DND-41 (cell line): Measurements from ENCODE around the gene SENP2.

Experiments used
- ATAC-seq: fragments of 200-7000 bp; cut with Tn5 transposase; 3 replicates; pipeline ENCODE4 v1.9.1; 2021; ENCODE audit warnings: low read depth; ENCODE audit not compliant: insufficient read depth
- DNase-seq: peaks from one replicate; pipeline ENCODE4 v3.0.0-alpha.2; 2020
- H2AFZ ChIP-seq: 2 replicates; pipeline ENCODE4 v1.6.0; 2012; ENCODE audit warnings: low read depth, low read length
- H3K27ac ChIP-seq: 2 replicates; pipeline ENCODE4 v1.5.1; 2012; ENCODE audit warnings: low read length, inconsistent platforms
- H3K27me3 ChIP-seq: fragments of 200-600 bp; sonication (generic); 2 replicates; pipeline ENCODE4 v1.6.0; 2012; ENCODE audit warnings: low read length, mild to moderate bottlenecking, inconsistent platforms; ENCODE audit not compliant: insufficient read depth, poor library complexity
- H3K36me3 ChIP-seq: 2 replicates; pipeline ENCODE4 v1.5.1; 2012; ENCODE audit warnings: low read length, inconsistent platforms; ENCODE audit not compliant: insufficient read depth
- H3K4me1 ChIP-seq: 2 replicates; pipeline ENCODE4 v1.5.1; 2012; ENCODE audit warnings: mild to moderate bottlenecking, low read length; ENCODE audit not compliant: insufficient read depth
- H3K4me2 ChIP-seq: 2 replicates; pipeline ENCODE4 v1.6.0; 2012; ENCODE audit warnings: mild to moderate bottlenecking, moderate library complexity, low read length, inconsistent platforms; ENCODE audit not compliant: insufficient read depth
- H3K4me3 ChIP-seq, 2 experiments: fragments of 200-600 bp in 1 of 2; shearing (Covaris generic) in 1 of 2; 2 replicates each; pipeline ENCODE4 v1.5.1; 2012 to 2016; ENCODE audit warnings: inconsistent platforms in 2 of 2, low read length in 2 of 2, mild to moderate bottlenecking in 2 of 2, low read depth in 1 of 2, moderate library complexity in 1 of 2
- H3K79me2 ChIP-seq: 2 replicates; pipeline ENCODE4 v1.6.0; 2012; ENCODE audit warnings: low read length, inconsistent platforms; ENCODE audit not compliant: insufficient read depth
- H3K9ac ChIP-seq: 2 replicates; pipeline ENCODE4 v1.6.0; 2012; ENCODE audit warnings: low read depth, mild to moderate bottlenecking, inconsistent platforms, low read length, moderate library complexity
- H3K9me3 ChIP-seq: 2 replicates; pipeline ENCODE4 v1.5.1; 2012; ENCODE audit warnings: low read length, moderate library complexity, mild to moderate bottlenecking, inconsistent platforms; ENCODE audit not compliant: insufficient read depth, severe bottlenecking
- H4K20me1 ChIP-seq: 2 replicates; pipeline ENCODE4 v1.6.0; 2012; ENCODE audit warnings: low read length; ENCODE audit not compliant: insufficient read depth
- EZH2 ChIP-seq: IDR thresholded peaks from 3 replicates; pipeline ENCODE4 v1.6.1; 2012; ENCODE audit warnings: borderline replicate concordance, low read depth, mild to moderate bottlenecking, moderate library complexity, low read length, inconsistent platforms; ENCODE audit not compliant: severe bottlenecking
- TF ChIP-seq, protein P1 (sequence below): IDR thresholded peaks from 2 replicates; pipeline ENCODE4 v1.5.1; 2012; ENCODE audit warnings: borderline replicate concordance, low read length, moderate library complexity, mild to moderate bottlenecking; ENCODE audit not compliant: poor library complexity, severe bottlenecking; ENCODE audit errors: extremely low read depth

SENP2 gene

DNA sequence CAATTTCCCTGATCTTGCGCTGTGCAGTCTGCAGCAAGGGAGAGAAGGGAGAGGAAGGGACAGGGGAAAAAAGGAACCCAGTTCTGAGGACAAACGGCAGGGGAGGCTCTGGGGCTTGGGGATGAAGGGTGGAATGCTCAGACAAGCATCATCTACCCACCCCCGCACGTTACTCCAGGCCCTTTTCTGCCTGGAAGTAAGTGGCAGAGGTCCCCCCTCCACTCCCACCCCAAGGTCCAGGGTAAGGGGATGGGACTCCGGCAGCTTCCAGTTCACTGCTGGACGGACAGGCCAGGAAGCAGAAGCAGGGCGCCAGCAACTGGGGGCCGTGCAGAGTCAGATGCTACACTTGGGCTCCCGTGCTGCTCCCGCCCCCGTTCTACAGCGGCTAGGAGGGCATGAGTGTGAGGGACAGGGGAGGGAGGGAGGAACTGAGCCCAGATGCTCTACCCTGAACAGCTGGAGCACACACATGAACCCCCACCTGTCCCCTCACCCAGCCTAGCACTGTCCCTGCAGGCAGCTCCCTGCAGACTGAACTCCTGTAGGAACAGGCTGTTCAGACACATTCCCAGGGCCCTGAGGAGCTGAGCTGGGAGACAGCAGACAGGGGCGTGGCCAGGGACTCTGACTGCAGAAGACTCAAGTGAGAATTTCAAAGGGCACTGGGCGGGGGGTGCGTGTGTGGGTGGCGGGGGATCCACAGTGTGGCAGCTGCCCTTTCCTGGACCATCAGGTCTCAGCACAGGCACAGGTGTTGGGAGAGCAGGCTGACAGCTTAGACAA, 59.7 kb downstream of the SENP2 start:
- Histone ChIP-seq H3K27me3 (no peaks in the 10 kb centered on the region), H2AFZ (no peak overlapping the region), H3K4me1 (no peaks in the 10 kb centered on the region), H3K9me3 (no peaks in the 10 kb centered on the region), H3K4me3 (no peak overlapping the region), H3K36me3 (no peaks in the 10 kb centered on the region), H3K4me2 (no peak overlapping the region), H4K20me1 (no peaks in the 10 kb centered on the region), H3K79me2 (no peaks in the 10 kb centered on the region), H3K27ac (no peak overlapping the region), H3K9ac (no peak overlapping the region)
- no peak for TF ChIP-seq EZH2
- TF ChIP-seq, protein P1, sequence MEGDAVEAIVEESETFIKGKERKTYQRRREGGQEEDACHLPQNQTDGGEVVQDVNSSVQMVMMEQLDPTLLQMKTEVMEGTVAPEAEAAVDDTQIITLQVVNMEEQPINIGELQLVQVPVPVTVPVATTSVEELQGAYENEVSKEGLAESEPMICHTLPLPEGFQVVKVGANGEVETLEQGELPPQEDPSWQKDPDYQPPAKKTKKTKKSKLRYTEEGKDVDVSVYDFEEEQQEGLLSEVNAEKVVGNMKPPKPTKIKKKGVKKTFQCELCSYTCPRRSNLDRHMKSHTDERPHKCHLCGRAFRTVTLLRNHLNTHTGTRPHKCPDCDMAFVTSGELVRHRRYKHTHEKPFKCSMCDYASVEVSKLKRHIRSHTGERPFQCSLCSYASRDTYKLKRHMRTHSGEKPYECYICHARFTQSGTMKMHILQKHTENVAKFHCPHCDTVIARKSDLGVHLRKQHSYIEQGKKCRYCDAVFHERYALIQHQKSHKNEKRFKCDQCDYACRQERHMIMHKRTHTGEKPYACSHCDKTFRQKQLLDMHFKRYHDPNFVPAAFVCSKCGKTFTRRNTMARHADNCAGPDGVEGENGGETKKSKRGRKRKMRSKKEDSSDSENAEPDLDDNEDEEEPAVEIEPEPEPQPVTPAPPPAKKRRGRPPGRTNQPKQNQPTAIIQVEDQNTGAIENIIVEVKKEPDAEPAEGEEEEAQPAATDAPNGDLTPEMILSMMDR: no peak
- DNase-seq (no peak), ATAC-seq (no peak; the same call in 2 of the 3 replicates)

DNA sequence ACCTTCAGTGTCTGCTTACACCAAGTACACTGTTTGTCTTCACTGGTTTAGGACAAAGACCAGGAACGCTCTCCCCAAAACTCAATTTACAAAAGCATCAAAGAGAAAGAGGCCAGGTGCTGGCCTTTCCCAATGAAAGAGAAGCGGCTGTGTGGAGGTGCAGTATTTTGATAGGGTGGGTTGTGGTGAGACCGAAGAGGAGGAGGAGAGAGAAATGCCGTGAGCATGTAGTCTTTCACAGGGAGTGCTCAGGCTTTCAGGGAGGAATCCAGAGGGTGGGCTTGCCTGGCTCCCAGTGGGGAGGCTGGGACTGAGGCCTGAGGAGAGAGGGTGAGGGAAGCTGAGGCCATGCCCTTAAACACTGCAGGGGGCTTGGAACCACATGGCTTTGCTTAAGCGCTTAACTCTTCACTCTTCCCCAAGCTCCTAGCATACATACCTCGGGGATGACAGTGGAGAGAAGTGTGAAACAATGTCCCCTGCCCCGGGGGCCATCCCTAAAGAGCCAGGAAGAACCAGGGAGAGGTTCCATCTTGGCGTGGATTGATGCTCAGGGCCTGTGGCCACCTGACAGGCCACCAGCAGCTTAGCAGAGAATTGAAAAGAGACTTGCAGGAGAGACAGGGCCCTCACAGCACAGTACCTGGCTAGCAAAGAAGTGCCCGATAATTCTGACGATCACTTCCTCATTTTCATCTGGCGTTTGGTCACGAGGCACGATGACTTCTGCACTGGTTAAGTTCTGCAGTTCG, 60.5 kb downstream of the SENP2 start:
- Histone ChIP-seq H3K79me2 (no peaks in the 10 kb centered on the region), H3K36me3 (no peaks in the 10 kb centered on the region), H3K27ac (no peak overlapping the region), H4K20me1 (no peaks in the 10 kb centered on the region), H3K4me3 (no peak overlapping the region), H3K9me3 (no peaks in the 10 kb centered on the region), H2AFZ (no peak overlapping the region), H3K9ac (no peak overlapping the region), H3K4me2 (no peak overlapping the region), H3K4me1 (no peaks in the 10 kb centered on the region), H3K27me3 (no peaks in the 10 kb centered on the region)
- TF ChIP-seq, protein P1: no peak
- DNase-seq (no peak), ATAC-seq (no peak)

DNA sequence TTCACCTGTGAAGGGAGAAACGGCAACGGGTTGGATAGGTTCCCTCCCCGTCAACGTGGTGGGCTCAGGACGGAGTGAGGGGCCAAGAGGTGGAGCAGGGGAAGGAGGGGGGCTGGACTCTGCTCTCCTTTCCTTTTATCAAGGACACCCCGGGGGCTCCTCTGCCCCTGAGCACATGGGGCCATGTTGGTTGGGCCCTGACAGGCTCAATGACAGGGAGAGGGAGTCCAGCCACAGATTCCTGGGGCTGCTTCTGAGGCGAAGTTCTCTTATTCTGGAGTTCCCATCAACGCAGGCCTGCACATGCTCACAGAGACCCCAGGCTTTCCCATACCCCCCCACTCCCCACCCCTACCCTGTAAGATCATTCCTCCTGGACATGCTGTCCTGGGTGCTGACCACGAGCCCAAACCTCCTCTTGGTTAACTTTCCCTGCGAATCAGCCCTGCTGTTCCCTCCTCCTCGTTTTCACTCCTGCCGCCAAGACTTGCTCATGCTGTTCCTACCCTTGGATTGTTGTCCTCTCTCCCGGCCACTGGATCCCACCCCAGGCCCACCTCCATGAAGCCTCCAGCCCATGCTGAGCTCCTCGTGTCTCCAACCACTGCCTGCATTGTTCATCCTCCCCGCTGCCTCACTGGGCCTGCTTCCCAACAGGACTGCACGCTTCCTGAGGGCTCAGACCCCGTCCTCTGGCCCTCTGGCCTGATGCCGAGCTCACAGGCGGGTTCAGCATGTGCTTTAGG, 61.2 kb downstream of the SENP2 start:
- no peak overlapping the region for H3K27ac ChIP-seq
- no peaks in the 10 kb centered on the region for H3K79me2 ChIP-seq
- no peaks in the 10 kb centered on the region for H4K20me1 ChIP-seq
- H3K4me1 ChIP-seq: no peaks in the 10 kb centered on the region
- H3K36me3 ChIP-seq: no peaks in the 10 kb centered on the region
- no peak overlapping the region for H3K9ac ChIP-seq
- no peak overlapping the region for H2AFZ ChIP-seq
- no peaks in the 10 kb centered on the region for H3K9me3 ChIP-seq
- H3K4me2 ChIP-seq: no peak overlapping the region
- DNase-seq (no peak), ATAC-seq (no peak)
- TF ChIP-seq EZH2: no peak
- TF ChIP-seq, protein P1: no peak
- no peak overlapping the region for H3K4me3 ChIP-seq
- H3K27me3 ChIP-seq: no peaks in the 10 kb centered on the region
